A673 (cell line): ENCODE measurements around the gene CGB1. TPM values are rescaled to one million over a fixed set of nuclear protein-coding genes. Genes with fewer than 3 reads are reported as not detected.
A peak's percentile ranks its signal among the peaks of the same experiment; 100 is the strongest.

Experiments
- BruUV-seq: library from RNA; stranded (reverse); fragments of 400-500 nt; replicated peaks from 2 replicates; lab custom pipeline; 2021; lab: Mats Ljungman, UMichigan
- CTCF ChIA-PET: fragments of 300-600 bp; sonication (Branson Sonifier 250); formaldehyde crosslinking; loops from one replicate; lab custom pipeline; 2022; ENCODE audit warnings: antibody characterized with exemption; lab: Charles Lee
- POLR2A ChIA-PET: fragments of 300-600 bp; sonication (Branson Sonifier 250); formaldehyde crosslinking; loops from one replicate; lab custom pipeline; 2022; ENCODE audit warnings: antibody characterized with exemption; ENCODE audit not compliant: low non-redundant PET; lab: Charles Lee
- DNase-seq: peaks from one replicate; pipeline ENCODE4 v3.0.0-alpha.2; 2015; ENCODE audit warnings: low spot score
- H3K27ac ChIP-seq: fragments of 200-600 bp; sonication (generic); 2 replicates; pipeline ENCODE4 v1.5.1; 2016; ENCODE audit warnings: mixed run types, low read depth, mild to moderate bottlenecking, mixed read lengths, antibody characterized with exemption, low read length; ENCODE audit not compliant: poor library complexity, severe bottlenecking
- H3K27me3 ChIP-seq: fragments of 200-600 bp; sonication (generic); replicated peaks from 2 replicates; pipeline ENCODE4 v1.6.1; 2017; ENCODE audit warnings: mixed run types, low read depth, mild to moderate bottlenecking, mixed read lengths, antibody characterized with exemption, low read length; ENCODE audit not compliant: insufficient read depth, poor library complexity
- H3K36me3 ChIP-seq: fragments of 200-600 bp; sonication (generic); 2 replicates; pipeline ENCODE4 v1.6.1; 2016; ENCODE audit warnings: mixed run types, mild to moderate bottlenecking, mixed read lengths, antibody characterized with exemption, low read length; ENCODE audit not compliant: insufficient read depth, poor library complexity, severe bottlenecking
- H3K4me1 ChIP-seq: fragments of 200-600 bp; sonication (generic); 2 replicates; pipeline ENCODE4 v1.6.1; 2017; ENCODE audit warnings: mixed run types, mild to moderate bottlenecking, mixed read lengths, antibody characterized with exemption, low read length; ENCODE audit not compliant: insufficient read depth, poor library complexity, severe bottlenecking
- H3K4me3 ChIP-seq: fragments of 200-600 bp; sonication (generic); 2 replicates; pipeline ENCODE4 v1.5.1; 2016; ENCODE audit warnings: low read depth, mixed run types, mild to moderate bottlenecking, mixed read lengths, low read length; ENCODE audit not compliant: poor library complexity, severe bottlenecking
- H3K9me3 ChIP-seq: fragments of 200-600 bp; sonication (generic); 2 replicates; pipeline ENCODE4 v1.6.1; 2016; ENCODE audit warnings: mixed run types, low read depth, mild to moderate bottlenecking, mixed read lengths, antibody characterized with exemption, low read length; ENCODE audit not compliant: poor library complexity, severe bottlenecking
- CTCF ChIP-seq: fragments of 300-800, 200-600 bp; sonication (generic); conservative IDR thresholded peaks from 2 replicates; pipeline ENCODE4 v1.5.1; 2017; ENCODE audit warnings: low read depth, mild to moderate bottlenecking, antibody characterized with exemption, low read length, moderate library complexity, mixed read lengths
- EZH2 ChIP-seq: fragments of 200-600 bp; sonication (generic); IDR thresholded peaks from 2 replicates; pipeline ENCODE4 v1.6.1; 2017; ENCODE audit warnings: borderline replicate concordance, low read depth, mild to moderate bottlenecking, mixed read lengths, antibody characterized with exemption, low read length; ENCODE audit not compliant: poor library complexity, severe bottlenecking
- intact Hi-C: fragments of 100-400 bp; cut with micrococcal nuclease; formaldehyde crosslinking; loops from one replicate; pipeline ENCODE4 v1.10.0; 2022; ENCODE audit not compliant: unreplicated experiment
- total RNA-seq: library from RNA; stranded (reverse); gene quantifications from 2 replicates; pipeline ENCODE4 v1.2.3, GENCODE V29; 2021

The CGB1 gene
- total RNA-seq, 1 experiment from 2014 or later, result not detected

- Histone ChIP-seq H3K9me3 (no peaks in the 10 kb centered on the region), H3K36me3 (peaks cover 30% of the 10 kb centered on the region), H3K27ac (peak within 1 kb of the TSS; percentile 97), H3K4me3 (peak within 1 kb of the TSS; percentile 88), H3K27me3 (no peaks in the 10 kb centered on the region), H3K4me1 (peaks cover 9% of the 10 kb centered on the region)
- no peak for TF ChIP-seq CTCF
- POLR2A ChIA-PET, result no interaction called here
- intact Hi-C loops, result no loop called here
- DNase-seq, result peak; percentile 100
- no TSS peak for BruUV-seq
- CTCF ChIA-PET, result no interaction called here
These were observed 48.5 kb upstream of the CGB1 start, which contains the start of gene SNRNP70 for GRCh38 chr19:49085020-49085867. Gene SNRNP70, plus strand, starts transcription at chr19:49085451. Its CDS starts 964 bp downstream, at chr19:49086415.

GRCh38 chr19:49084206-49085019 is 47.7 kb upstream of the CGB1 start:
- Histone ChIP-seq H3K27ac (peak overlapping the region; percentile 97), H3K36me3 (peaks cover 22% of the 10 kb centered on the region), H3K9me3 (no peaks in the 10 kb centered on the region), H3K4me3 (peak overlapping the region; percentile 88), H3K4me1 (peaks cover 9% of the 10 kb centered on the region), H3K27me3 (no peaks in the 10 kb centered on the region)
- TF ChIP-seq EZH2 (no peak), CTCF (no peak)
- TSS peak; percentile 81 for BruUV-seq
- no peak for DNase-seq
- intact Hi-C loops, result no loop called here
- CTCF ChIA-PET, result no interaction called here
- POLR2A ChIA-PET, result no interaction called here

GRCh38 chr19:49081273-49081672 is 44.6 kb upstream of the CGB1 start:
- DNase-seq, result no peak
- Histone ChIP-seq H3K27me3 (no peaks in the 10 kb centered on the region), H3K9me3 (no peaks in the 10 kb centered on the region), H3K36me3 (no peaks in the 10 kb centered on the region), H3K4me3 (no peak overlapping the region), H3K27ac (no peak overlapping the region), H3K4me1 (peaks cover 5% of the 10 kb centered on the region)
- ChIA-PET CTCF (no interaction called here), POLR2A (no interaction called here)
- BruUV-seq, result no TSS peak
- intact Hi-C loops, result no loop called here
- TF ChIP-seq EZH2, result no peak
- TF ChIP-seq CTCF, result no peak
